HL-60 (cell line): ENCODE results near the gene SF3A2.
A peak's percentile ranks its signal among the peaks of the same experiment; 100 is the strongest.

Source experiments
- CTCF ChIP-seq: IDR thresholded peaks from one replicate; pipeline ENCODE4 v1.5.1; 2011; ENCODE audit warnings: low read length, control low read depth, inconsistent platforms; ENCODE audit not compliant: insufficient read depth
- POLR2AphosphoS5 ChIP-seq: IDR thresholded peaks from 2 replicates; pipeline ENCODE4 v1.6.1; 2012; ENCODE audit warnings: low read depth

DNA sequence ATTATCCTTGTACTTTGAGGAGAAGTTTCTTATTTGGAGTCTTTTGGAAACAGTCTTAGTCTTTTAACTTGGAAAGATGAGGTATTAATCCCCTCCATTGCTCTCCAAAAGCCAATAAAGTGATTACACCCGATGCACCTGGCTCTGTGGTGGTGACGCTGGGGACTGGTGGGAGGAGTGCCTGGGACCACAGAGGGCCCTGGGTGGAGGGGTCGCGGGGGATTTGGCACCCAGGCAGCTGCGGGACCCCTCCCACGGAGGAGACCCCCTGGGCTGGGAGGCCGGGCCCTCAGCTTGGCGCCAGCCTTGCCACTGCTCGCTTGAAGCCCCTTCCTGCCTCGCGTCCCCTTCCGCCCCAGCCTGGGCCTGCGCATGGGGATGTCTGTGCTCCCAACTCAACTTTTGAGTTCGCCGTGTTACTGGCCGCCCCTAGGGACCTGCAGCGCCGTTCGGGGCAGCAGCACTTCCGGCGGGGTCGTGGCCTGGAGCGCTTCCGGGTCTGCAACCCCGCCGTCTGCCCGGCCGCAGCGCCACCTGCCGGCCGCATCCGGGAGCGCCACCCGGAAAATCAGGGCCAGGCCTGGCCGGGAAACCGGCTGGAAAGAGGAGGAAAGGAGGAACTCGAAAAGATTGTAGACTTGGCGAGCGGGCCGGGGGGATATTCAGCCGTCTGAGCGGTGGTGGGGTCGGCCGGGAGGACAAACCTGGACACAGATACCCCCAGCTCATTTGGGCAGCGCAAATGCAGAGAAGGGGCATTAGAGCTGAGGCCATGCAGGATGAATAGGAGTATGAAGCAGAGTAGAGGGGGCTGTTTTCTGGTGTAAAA is 36.9 kb downstream of the SF3A2 start:
- peak; percentile 49 for TF ChIP-seq CTCF
- TF ChIP-seq POLR2AphosphoS5, result peak; percentile 97
